ENCODE results near the gene ABCC11.

GRCh38 chr16:48146131-48146530 lies 101.2 kb downstream of the ABCC11 start:
- TF ChIP-seq EZH2 (IDR thresholded peaks at IDR 0.05; ENCODE audit: insufficient read depth, poor library complexity, severe bottlenecking), result no peak
- TF ChIP-seq EZH2phosphoT487 (IDR thresholded peaks at IDR 0.05; ENCODE audit: insufficient read depth, low read depth), result no peak
